Caco-2 (cell line): Measurements from ENCODE around the gene IFNA1. TPM values are rescaled to one million over a fixed set of nuclear protein-coding genes. Genes with fewer than 3 reads are reported as not detected.

Experiments
- BruUV-seq: library from RNA; stranded (reverse); fragments of 400-500 nt; replicated peaks from 2 replicates; lab custom pipeline; 2021; lab: Mats Ljungman, UMichigan
- CTCF ChIA-PET: fragments of 300-600 bp; sonication (Branson Sonifier 250); formaldehyde crosslinking; loops from one replicate; lab custom pipeline; 2022; ENCODE audit warnings: antibody characterized with exemption; lab: Charles Lee
- POLR2A ChIA-PET: fragments of 300-600 bp; sonication (Branson Sonifier 250); formaldehyde crosslinking; loops from one replicate; lab custom pipeline; 2022; ENCODE audit warnings: antibody characterized with exemption; lab: Charles Lee
- DNase-seq, 2 experiments: peaks; one replicate each; pipeline versions ENCODE4 v3.0.0 to v3.0.0-alpha.2; 2020 to 2022
- H3K27me3 ChIP-seq: replicated peaks from 2 replicates; pipeline ENCODE4 v1.6.0; 2011; ENCODE audit warnings: low read length; ENCODE audit not compliant: control insufficient read depth, insufficient read depth
- H3K36me3 ChIP-seq: 2 replicates; pipeline ENCODE4 v1.5.1; 2011; ENCODE audit warnings: low read length; ENCODE audit not compliant: control insufficient read depth, insufficient read depth
- H3K4me1 ChIP-seq: fragments of 250-450 bp; sonication (Bioruptor Pico); 2 replicates; pipeline ENCODE4 v1.5.1; 2020; ENCODE audit warnings: mild to moderate bottlenecking
- H3K4me3 ChIP-seq: 2 replicates; pipeline ENCODE4 v1.5.1; 2011; ENCODE audit warnings: low read depth, mild to moderate bottlenecking, control low read depth, low read length
- H3K9me3 ChIP-seq: fragments of 250-450 bp; sonication (Bioruptor Pico); 2 replicates; pipeline ENCODE4 v1.5.1; 2020; ENCODE audit warnings: mild to moderate bottlenecking, moderate library complexity
- H3K27ac Mint-ChIP-seq: one replicate; pipeline ENCODE4 v1.8.0; 2022; ENCODE audit warnings: mixed read lengths; ENCODE audit not compliant: unreplicated experiment
- H3K27me3 Mint-ChIP-seq: one replicate; pipeline ENCODE4 v1.8.0; 2022; ENCODE audit warnings: mixed read lengths; ENCODE audit not compliant: insufficient read depth, unreplicated experiment
- H3K36me3 Mint-ChIP-seq: one replicate; pipeline ENCODE4 v1.8.0; 2022; ENCODE audit warnings: mild to moderate bottlenecking, mixed read lengths; ENCODE audit not compliant: insufficient read depth, unreplicated experiment
- H3K4me1 Mint-ChIP-seq: one replicate; pipeline ENCODE4 v1.8.0; 2022; ENCODE audit warnings: low read depth, mixed read lengths; ENCODE audit not compliant: unreplicated experiment
- H3K4me3 Mint-ChIP-seq: one replicate; pipeline ENCODE4 v1.8.0; 2022; ENCODE audit warnings: mild to moderate bottlenecking, moderate library complexity, mixed read lengths; ENCODE audit not compliant: unreplicated experiment
- H3K9me3 Mint-ChIP-seq: one replicate; pipeline ENCODE4 v1.8.0; 2022; ENCODE audit warnings: mixed read lengths; ENCODE audit not compliant: unreplicated experiment
- intact Hi-C: fragments of 100-400 bp; cut with micrococcal nuclease; formaldehyde crosslinking; loops from one replicate; pipeline ENCODE4 v1.10.0; 2022; ENCODE audit not compliant: unreplicated experiment
- total RNA-seq: library from RNA; stranded (reverse); gene quantifications from 2 replicates; pipeline ENCODE4 v1.2.3, GENCODE V29; 2022
- TF ChIP-seq, protein P1 (sequence below), 2 experiments: fragments of 200-600 bp in 1 of 2; IDR thresholded peaks; 1 replicate in 1 of 2; 2 replicates in 1 of 2; pipeline versions ENCODE4 v1.5.1 to v1.8.0; 2011 to 2022; ENCODE audit warnings: antibody characterized with exemption in 1 of 2, control low read depth in 1 of 2, inconsistent platforms in 1 of 2, low read depth in 1 of 2, low read length in 1 of 2, mild to moderate bottlenecking in 1 of 2, moderate library complexity in 1 of 2; ENCODE audit not compliant: insufficient read depth in 1 of 2, severe bottlenecking in 1 of 2, unreplicated experiment in 1 of 2

Gene IFNA1
- total RNA-seq, 1 experiment from 2014 or later = not detected

DNA sequence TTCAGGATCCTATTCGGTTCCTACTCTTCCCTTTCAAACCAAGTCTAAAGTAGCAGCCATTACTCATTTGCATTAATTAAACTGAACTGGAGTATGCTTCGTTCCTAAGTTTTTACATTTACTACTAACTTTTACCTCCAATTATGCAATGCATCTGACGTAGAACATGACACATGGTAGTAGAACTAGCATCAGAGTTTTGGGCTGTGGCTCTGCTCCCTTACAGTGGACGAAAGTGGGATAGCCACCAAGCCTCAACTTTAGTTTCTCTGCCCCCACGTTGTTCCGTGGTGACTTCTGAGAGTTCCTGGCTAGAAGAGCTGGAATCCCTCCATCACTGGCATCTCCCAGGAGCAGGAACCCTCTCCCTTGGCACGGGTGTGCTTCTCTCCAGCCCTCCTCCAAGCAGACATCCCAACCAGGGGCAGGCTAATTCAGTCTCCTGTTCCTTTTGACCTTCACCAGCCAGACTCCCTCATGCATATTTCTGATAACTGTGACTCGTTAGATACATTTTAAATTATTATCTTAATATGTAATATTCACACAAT lies 39.0 kb downstream of the IFNA1 start:
- no peaks in the 10 kb centered on the region for H3K27me3 Mint-ChIP-seq
- no peak overlapping the region for H3K4me3 ChIP-seq
- no peaks in the 10 kb centered on the region for H3K36me3 ChIP-seq
- TF ChIP-seq, protein P1, sequence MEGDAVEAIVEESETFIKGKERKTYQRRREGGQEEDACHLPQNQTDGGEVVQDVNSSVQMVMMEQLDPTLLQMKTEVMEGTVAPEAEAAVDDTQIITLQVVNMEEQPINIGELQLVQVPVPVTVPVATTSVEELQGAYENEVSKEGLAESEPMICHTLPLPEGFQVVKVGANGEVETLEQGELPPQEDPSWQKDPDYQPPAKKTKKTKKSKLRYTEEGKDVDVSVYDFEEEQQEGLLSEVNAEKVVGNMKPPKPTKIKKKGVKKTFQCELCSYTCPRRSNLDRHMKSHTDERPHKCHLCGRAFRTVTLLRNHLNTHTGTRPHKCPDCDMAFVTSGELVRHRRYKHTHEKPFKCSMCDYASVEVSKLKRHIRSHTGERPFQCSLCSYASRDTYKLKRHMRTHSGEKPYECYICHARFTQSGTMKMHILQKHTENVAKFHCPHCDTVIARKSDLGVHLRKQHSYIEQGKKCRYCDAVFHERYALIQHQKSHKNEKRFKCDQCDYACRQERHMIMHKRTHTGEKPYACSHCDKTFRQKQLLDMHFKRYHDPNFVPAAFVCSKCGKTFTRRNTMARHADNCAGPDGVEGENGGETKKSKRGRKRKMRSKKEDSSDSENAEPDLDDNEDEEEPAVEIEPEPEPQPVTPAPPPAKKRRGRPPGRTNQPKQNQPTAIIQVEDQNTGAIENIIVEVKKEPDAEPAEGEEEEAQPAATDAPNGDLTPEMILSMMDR (IDR thresholded peaks at IDR 0.05; ENCODE audit: insufficient read depth in 1 of 2, low read depth in 1 of 2, low read length in 1 of 2, severe bottlenecking in 1 of 2, unreplicated experiment in 1 of 2) = no peak
- intact Hi-C loops = no loop called here
- peaks cover 4% of the 10 kb centered on the region for H3K9me3 Mint-ChIP-seq
- ChIA-PET CTCF (no interaction called here), POLR2A (no interaction called here)
- no TSS peak for BruUV-seq
- no peaks in the 10 kb centered on the region for H3K36me3 Mint-ChIP-seq
- no peaks in the 10 kb centered on the region for H3K9me3 ChIP-seq
- H3K27me3 ChIP-seq = no peaks in the 10 kb centered on the region
- no peak for DNase-seq
- H3K4me1 Mint-ChIP-seq = no peaks in the 10 kb centered on the region
- no peaks in the 10 kb centered on the region for H3K4me1 ChIP-seq
- H3K4me3 Mint-ChIP-seq = no peak overlapping the region
- H3K27ac Mint-ChIP-seq = no peak overlapping the region

DNA sequence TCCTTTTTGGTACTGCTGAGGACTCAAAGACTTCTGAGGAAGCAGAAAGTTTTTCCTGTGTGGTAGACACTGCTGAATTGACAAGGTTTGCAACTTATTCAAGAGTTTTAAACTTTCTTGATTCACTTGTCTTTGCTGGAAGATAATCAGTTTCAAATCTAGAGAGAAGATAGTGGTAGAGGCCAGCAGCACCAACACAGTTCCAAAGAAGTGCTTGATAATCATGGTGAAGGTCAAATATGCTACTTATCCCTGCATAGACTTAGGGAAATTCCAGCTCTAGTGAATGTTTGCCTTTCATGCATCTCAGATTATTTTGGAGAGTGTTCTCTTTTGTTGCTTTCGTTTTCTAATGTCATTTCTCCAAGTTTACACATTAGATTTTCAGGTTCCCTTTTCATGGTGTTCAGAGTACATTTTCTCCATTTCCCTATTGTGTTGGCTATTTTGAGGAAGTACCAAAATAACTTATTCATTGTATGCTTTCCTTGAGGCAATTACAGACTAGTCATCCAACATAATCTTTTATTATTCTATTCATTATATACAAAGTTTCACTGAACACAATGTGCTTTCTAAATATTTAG lies 41.3 kb downstream of the IFNA1 start:
- TF ChIP-seq, protein P1 (IDR thresholded peaks at IDR 0.05; ENCODE audit: insufficient read depth in 1 of 2, low read depth in 1 of 2, low read length in 1 of 2, severe bottlenecking in 1 of 2, unreplicated experiment in 1 of 2) = no peak
- Mint-ChIP-seq H3K9me3 (peaks cover 17% of the 10 kb centered on the region), H3K36me3 (no peaks in the 10 kb centered on the region), H3K27ac (no peak overlapping the region), H3K4me3 (no peak overlapping the region), H3K4me1 (no peaks in the 10 kb centered on the region), H3K27me3 (no peaks in the 10 kb centered on the region)
- Histone ChIP-seq H3K4me3 (no peak overlapping the region), H3K27me3 (no peaks in the 10 kb centered on the region), H3K36me3 (no peaks in the 10 kb centered on the region), H3K9me3 (no peaks in the 10 kb centered on the region), H3K4me1 (no peaks in the 10 kb centered on the region)
- CTCF ChIA-PET = no interaction called here
- POLR2A ChIA-PET = no interaction called here
- BruUV-seq = no TSS peak
- intact Hi-C loops = no loop called here
- DNase-seq = no peak

DNA sequence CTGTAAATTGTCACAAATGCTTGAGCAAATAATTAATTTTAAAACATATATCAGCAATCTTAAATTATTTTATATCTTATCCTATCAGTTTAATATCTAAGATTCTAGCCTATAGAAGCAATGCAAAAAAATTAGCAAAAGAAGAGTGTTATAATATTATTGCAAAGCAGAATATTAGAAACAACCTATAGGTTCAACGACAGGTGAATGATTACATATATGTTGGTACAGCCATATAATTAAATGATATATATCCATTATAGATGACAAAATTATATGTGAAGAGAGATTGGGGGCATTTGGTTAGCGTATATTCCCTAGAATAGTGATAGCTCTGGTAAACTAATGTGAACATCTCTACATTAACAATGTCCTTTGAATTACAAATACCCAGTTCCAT lies 42.0 kb downstream of the IFNA1 start, which contains the start of gene IFNE:
TSS of gene IFNE (minus strand) at position 101 of the 400 bp plus-strand sequence. CDS start 619 bp downstream, outside the sequence.
- H3K4me3 ChIP-seq = no peak within 1 kb of the TSS
- no peaks in the 10 kb centered on the region for H3K4me1 Mint-ChIP-seq
- POLR2A ChIA-PET = no interaction called here
- intact Hi-C loops = no loop called here
- H3K4me3 Mint-ChIP-seq = no peak within 1 kb of the TSS
- H3K27me3 ChIP-seq = no peaks in the 10 kb centered on the region
- TF ChIP-seq, protein P1 (IDR thresholded peaks at IDR 0.05; ENCODE audit: insufficient read depth in 1 of 2, low read depth in 1 of 2, low read length in 1 of 2, severe bottlenecking in 1 of 2, unreplicated experiment in 1 of 2) = no peak
- H3K27me3 Mint-ChIP-seq = no peaks in the 10 kb centered on the region
- H3K4me1 ChIP-seq = no peaks in the 10 kb centered on the region
- peaks cover 17% of the 10 kb centered on the region for H3K9me3 Mint-ChIP-seq
- no peaks in the 10 kb centered on the region for H3K9me3 ChIP-seq
- DNase-seq = no peak
- CTCF ChIA-PET = no interaction called here
- H3K36me3 ChIP-seq = no peaks in the 10 kb centered on the region
- BruUV-seq = no TSS peak
- H3K36me3 Mint-ChIP-seq = no peaks in the 10 kb centered on the region
- no peak within 1 kb of the TSS for H3K27ac Mint-ChIP-seq

Other genes starting within 250 kb of the IFNA1 start
- gene IFNA7, start 238.2 kb upstream of the IFNA1 start, total RNA-seq = not detected in 2 replicates
- not detected in 2 replicates for gene IFNA10, start 233.3 kb upstream of the IFNA1 start, total RNA-seq
- not detected in 2 replicates for gene IFNA16, start 223.1 kb upstream of the IFNA1 start, total RNA-seq
- gene IFNA17, start 212.2 kb upstream of the IFNA1 start, total RNA-seq = not detected in 2 replicates
- gene IFNA14, start 200.4 kb upstream of the IFNA1 start, total RNA-seq = not detected in 2 replicates
- gene IFNA5, start 135.1 kb upstream of the IFNA1 start, total RNA-seq = not detected in 2 replicates
- 13.0 and 13.5 TPM in 2 replicates for gene KLHL9, start 105.0 kb upstream of the IFNA1 start, total RNA-seq
- gene IFNA6, start 89.6 kb upstream of the IFNA1 start, total RNA-seq = not detected in 2 replicates
- gene IFNA13, start 72.4 kb upstream of the IFNA1 start, total RNA-seq = not detected in 2 replicates
- not detected in 2 replicates for gene IFNA2, start 55.0 kb upstream of the IFNA1 start, total RNA-seq
- gene IFNA8, start 31.3 kb upstream of the IFNA1 start, total RNA-seq = not detected in 2 replicates
- 0.34 and 1.00 TPM in 2 replicates for gene IFNE, start 41.9 kb downstream of the IFNA1 start, total RNA-seq